ENCODE results near the gene NFE2L3.

NFE2L3 gene

DNA sequence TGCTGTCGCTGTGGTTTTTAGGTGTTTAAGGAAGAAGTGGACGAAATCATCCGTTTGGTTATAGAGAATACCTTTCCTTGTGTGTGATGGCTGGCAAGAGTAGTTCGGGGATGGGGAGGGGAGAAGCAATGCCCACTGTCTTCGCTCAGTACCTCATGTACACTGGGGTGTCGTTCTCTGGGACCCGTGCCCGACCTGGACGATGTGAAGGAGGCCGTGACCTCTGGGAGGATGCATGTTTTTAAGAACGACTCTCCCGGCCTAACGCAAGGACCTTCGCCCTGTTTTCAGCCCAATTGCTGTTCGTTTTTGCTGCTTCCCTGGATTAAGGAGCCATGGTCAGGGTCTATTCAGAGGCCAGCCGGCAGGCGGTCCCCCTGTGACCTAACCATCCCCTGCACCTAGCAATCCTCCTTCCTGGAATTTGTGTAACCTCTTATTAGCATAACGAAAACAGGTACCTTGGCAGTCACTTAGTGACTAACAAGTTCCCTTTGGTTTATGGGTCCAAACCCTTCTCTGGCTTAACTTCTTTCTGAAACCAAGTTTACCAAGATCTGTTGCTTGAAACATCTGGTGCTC, 1.3 kb downstream of the NFE2L3 start:
- DNase-seq (ENCODE audit: low read depth): no peak
- H3K4me3 ChIP-seq (ENCODE audit: low read depth, low read length): peak overlapping the region; percentile 73
- TF ChIP-seq CTCF (conservative IDR thresholded peaks at IDR 0.05; ENCODE audit: low read depth, low read length): no peak

- peak overlapping the region; percentile 73 for H3K4me3 ChIP-seq (ENCODE audit: low read depth, low read length)
- DNase-seq (ENCODE audit: low read depth): peak; percentile 73
- no peak for TF ChIP-seq CTCF (conservative IDR thresholded peaks at IDR 0.05; ENCODE audit: low read depth, low read length)
These were observed 2.1 kb downstream of the NFE2L3 start for GRCh38 chr7:26153823-26154783.

GRCh38 chr7:26155531-26156375, 3.8 kb downstream of the NFE2L3 start:
- H3K4me3 ChIP-seq (ENCODE audit: low read depth, low read length): peak overlapping the region; percentile 0
- TF ChIP-seq CTCF (conservative IDR thresholded peaks at IDR 0.05; ENCODE audit: low read depth, low read length): no peak
- DNase-seq (ENCODE audit: low read depth): peak; percentile 59

DNA sequence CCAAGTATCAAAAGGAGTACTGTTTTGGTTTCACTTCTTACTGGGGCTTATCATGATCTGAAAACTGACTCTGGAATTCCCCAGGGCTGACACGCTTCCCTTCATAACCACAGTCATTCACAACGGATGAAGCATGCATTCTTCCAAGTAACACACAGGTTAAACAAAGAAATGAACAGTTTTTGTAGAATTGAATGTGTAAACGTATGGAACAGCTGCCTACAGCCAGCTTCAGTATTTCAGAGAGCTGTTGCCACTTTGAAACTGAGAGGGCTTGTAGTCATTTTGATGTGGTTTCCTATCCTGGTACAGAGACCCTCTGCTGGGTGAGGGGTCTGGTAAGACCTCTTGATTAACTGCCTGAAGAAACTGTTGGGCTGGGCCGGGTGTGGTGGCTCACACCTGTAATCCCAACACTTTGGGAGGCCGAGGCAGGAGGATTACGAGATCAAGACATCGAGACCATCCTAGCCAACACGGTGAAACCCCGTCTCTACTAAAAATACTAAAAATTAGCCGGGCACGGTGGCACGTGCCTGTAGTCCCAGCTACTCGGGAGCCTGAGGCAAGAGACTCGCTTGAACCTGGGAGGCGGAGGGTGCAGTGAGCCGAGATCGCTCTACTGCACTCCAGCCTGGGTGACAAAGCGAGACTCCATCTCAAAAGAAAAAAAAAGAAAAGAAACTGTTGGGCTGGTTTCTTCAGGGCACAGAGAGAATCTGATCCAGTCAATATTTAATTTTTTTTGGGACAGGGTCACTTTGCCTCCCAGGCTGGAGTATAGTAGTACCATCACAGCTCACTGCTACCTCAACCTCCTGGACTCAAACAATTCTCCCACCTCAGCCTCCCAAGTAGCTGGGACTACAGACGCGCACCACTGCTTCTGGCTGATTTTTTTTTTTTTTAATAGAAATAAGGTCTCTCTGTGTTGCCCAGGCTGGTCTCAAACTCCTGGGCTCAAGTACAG, 4.7 kb downstream of the NFE2L3 start:
- no peak overlapping the region for H3K4me3 ChIP-seq (ENCODE audit: low read depth, low read length)
- DNase-seq (ENCODE audit: low read depth): peak; percentile 97
- TF ChIP-seq CTCF (conservative IDR thresholded peaks at IDR 0.05; ENCODE audit: low read depth, low read length): no peak

DNA sequence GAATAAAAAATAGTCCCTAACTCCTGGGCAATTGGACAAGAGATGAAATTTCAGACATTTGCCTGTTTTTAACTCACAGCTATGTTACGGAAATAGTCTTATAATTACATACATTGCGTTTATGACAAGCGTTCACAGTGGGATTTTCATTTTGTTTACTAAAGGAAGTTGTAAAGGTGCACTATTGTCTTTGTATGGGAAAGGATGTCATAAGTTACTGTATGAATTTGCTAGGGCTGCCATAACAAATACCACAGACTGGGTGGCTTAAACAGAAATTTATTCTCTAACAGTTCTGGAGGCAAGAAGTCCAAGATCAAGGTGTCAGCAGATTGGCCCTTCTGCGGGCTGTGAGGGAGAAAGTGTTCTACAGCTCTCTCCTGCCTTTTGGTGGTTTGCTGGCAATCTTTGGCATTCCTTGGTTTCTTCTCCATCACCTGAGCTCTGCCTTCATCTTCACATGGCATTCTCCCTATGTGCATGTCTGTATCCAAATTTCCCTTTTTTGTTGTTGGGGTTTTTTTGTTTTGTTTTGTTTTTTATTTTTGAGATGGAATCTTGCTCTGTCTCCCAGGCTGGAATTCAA, 5.6 kb downstream of the NFE2L3 start:
- no peak overlapping the region for H3K4me3 ChIP-seq (ENCODE audit: low read depth, low read length)
- no peak for DNase-seq (ENCODE audit: low read depth)
- TF ChIP-seq CTCF (conservative IDR thresholded peaks at IDR 0.05; ENCODE audit: low read depth, low read length): no peak

GRCh38 chr7:26159243-26159642, 7.2 kb downstream of the NFE2L3 start:
- peak; percentile 63 for DNase-seq (ENCODE audit: low read depth)
- H3K4me3 ChIP-seq (ENCODE audit: low read depth, low read length): no peak overlapping the region
- TF ChIP-seq CTCF (conservative IDR thresholded peaks at IDR 0.05; ENCODE audit: low read depth, low read length): no peak

Measured in choroid plexus epithelial cell (primary cell).